ENCODE results near the gene SPC25. TPM values are rescaled to one million over a fixed set of nuclear protein-coding genes. Genes with fewer than 3 reads are reported as not detected.

The SPC25 gene
- total and polyA plus RNA-seq, 2 donors (not counting 1 experiment from before 2014, with no cell fraction given): 0.12 to 0.64 TPM

GRCh38 chr2:168912901-168913369, 22.7 kb upstream of the SPC25 start:
- TF ChIP-seq EZH2 (IDR thresholded peaks at IDR 0.05; ENCODE audit: borderline replicate concordance, insufficient read depth, low read depth, low read length, poor library complexity, severe bottlenecking) (no peak), CTCF (IDR thresholded peaks at IDR 0.05) (no peak)
- peaks cover 0 to 7% of the 10 kb centered on the region in 2 donors for H3K4me1 ChIP-seq (ENCODE audit: control insufficient read depth in 2 of 2, insufficient read depth in 2 of 2, low read length in 2 of 2)
- H3K9me3 ChIP-seq (ENCODE audit: control extremely low read depth in 1 of 3, control insufficient read depth in 2 of 3, insufficient read depth in 1 of 3, low read length in 2 of 3): peaks cover 0 to 1% (median 0%) of the 10 kb centered on the region in 3 donors
- no peak overlapping the region for H3K9ac ChIP-seq (ENCODE audit: low read length)
- no peaks in the 10 kb centered on the region for H3K36me3 ChIP-seq (replicated peaks in 1 of 2; ENCODE audit: control extremely low read depth in 1 of 2, control insufficient read depth in 1 of 2, extremely low read depth in 1 of 2, insufficient read depth in 2 of 2, low read length in 1 of 2)
- H2AFZ ChIP-seq (ENCODE audit: insufficient read depth, low read depth, low read length, poor library complexity, severe bottlenecking): peak overlapping the region; percentile 42
- Mint-ChIP-seq H3K4me3 (peak overlapping the region; percentile 41), H3K27me3 (peaks cover 28% of the 10 kb centered on the region), H3K9me3 (ENCODE audit: insufficient read depth) (no peaks in the 10 kb centered on the region), H3K4me1 (peaks cover 4% of the 10 kb centered on the region), H3K27ac (no peak overlapping the region)
- H3K27ac ChIP-seq (ENCODE audit: low read length in 2 of 2): no peak overlapping the region
- H3K27me3 ChIP-seq (replicated peaks in 1 of 4; ENCODE audit: control extremely low read depth in 1 of 4, control insufficient read depth in 3 of 4, insufficient read depth in 4 of 4, low read length in 3 of 4): peaks cover 0 to 3% (median 2%) of the 10 kb centered on the region in 4 experiments
- no peaks in the 10 kb centered on the region for H3K79me2 ChIP-seq (ENCODE audit: control insufficient read depth, insufficient read depth, low read length)
- CTCF ChIA-PET: interaction anchor here (0.6 to 2.4 kb wide), 2 partner anchors 8 to 645 kb away, joined by 3 to 7 read pairs; no protein-coding TSS in a partner anchor
- POLR2A ChIA-PET: no interaction called here
- H3K4me2 ChIP-seq (replicated peaks; ENCODE audit: low read depth, low read length, poor library complexity, severe bottlenecking): peak overlapping the region; percentile 39
- no peaks in the 10 kb centered on the region for H4K20me1 ChIP-seq (ENCODE audit: control insufficient read depth, insufficient read depth, low read length, poor library complexity, severe bottlenecking)
- ATAC-seq (ENCODE audit: low read depth) (no peak), DNase-seq (no peak)
- intact Hi-C loops (cut with micrococcal nuclease): no loop called here
- H3K4me3 ChIP-seq (ENCODE audit: control extremely low read depth in 1 of 5, extremely low read depth in 1 of 5, insufficient read depth in 1 of 5, low read depth in 2 of 5, low read length in 4 of 5): no peak overlapping the region
- WGBS (ENCODE audit: insufficient coverage): 28% methylated on average over 18 of the region's 21 CpGs

GRCh38 chr2:168912466-168912865, 22.2 kb upstream of the SPC25 start:
- DNase-seq (no peak), ATAC-seq (ENCODE audit: low read depth) (no peak)
- Mint-ChIP-seq H3K27ac (no peak overlapping the region), H3K4me1 (peaks cover 4% of the 10 kb centered on the region), H3K27me3 (peaks cover 33% of the 10 kb centered on the region), H3K9me3 (ENCODE audit: insufficient read depth) (no peaks in the 10 kb centered on the region), H3K4me3 (no peak overlapping the region)
- ChIA-PET CTCF (interaction anchor here (2.4 kb wide), 1 partner anchor 9 kb away, joined by 7 read pairs; no protein-coding TSS in a partner anchor), POLR2A (no interaction called here)
- Histone ChIP-seq H3K27ac (ENCODE audit: low read length in 2 of 2) (no peak overlapping the region), H3K36me3 (replicated peaks in 1 of 2; ENCODE audit: control extremely low read depth in 1 of 2, control insufficient read depth in 1 of 2, extremely low read depth in 1 of 2, insufficient read depth in 2 of 2, low read length in 1 of 2) (no peaks in the 10 kb centered on the region), H3K4me1 (ENCODE audit: control insufficient read depth in 2 of 2, insufficient read depth in 2 of 2, low read length in 2 of 2) (peaks cover 0 to 7% of the 10 kb centered on the region in 2 donors), H3K27me3 (replicated peaks in 1 of 4; ENCODE audit: control extremely low read depth in 1 of 4, control insufficient read depth in 3 of 4, insufficient read depth in 4 of 4, low read length in 3 of 4) (peaks cover 0 to 3% (median 2%) of the 10 kb centered on the region in 4 experiments), H3K4me3 (ENCODE audit: control extremely low read depth in 1 of 5, extremely low read depth in 1 of 5, insufficient read depth in 1 of 5, low read depth in 2 of 5, low read length in 4 of 5) (no peak overlapping the region), H3K9ac (ENCODE audit: low read length) (no peak overlapping the region), H2AFZ (ENCODE audit: insufficient read depth, low read depth, low read length, poor library complexity, severe bottlenecking) (peak overlapping the region; percentile 42), H3K9me3 (ENCODE audit: control extremely low read depth in 1 of 3, control insufficient read depth in 2 of 3, insufficient read depth in 1 of 3, low read length in 2 of 3) (peaks cover 0 to 1% (median 0%) of the 10 kb centered on the region in 3 donors), H3K79me2 (ENCODE audit: control insufficient read depth, insufficient read depth, low read length) (no peaks in the 10 kb centered on the region), H3K4me2 (replicated peaks; ENCODE audit: low read depth, low read length, poor library complexity, severe bottlenecking) (peak overlapping the region; percentile 39), H4K20me1 (ENCODE audit: control insufficient read depth, insufficient read depth, low read length, poor library complexity, severe bottlenecking) (no peaks in the 10 kb centered on the region)
- intact Hi-C loops (cut with micrococcal nuclease): no loop called here
- WGBS (ENCODE audit: insufficient coverage): 94% methylated on average over 2 of the region's 6 CpGs
- TF ChIP-seq CTCF (IDR thresholded peaks at IDR 0.05) (no peak), EZH2 (IDR thresholded peaks at IDR 0.05; ENCODE audit: borderline replicate concordance, insufficient read depth, low read depth, low read length, poor library complexity, severe bottlenecking) (no peak)
